NCI-H1417 treated with DMSO at 0.1 percent for 48 hours (cell line): ENCODE results near the gene FUBP1.
A peak's percentile ranks its signal among the peaks of the same experiment; 100 is the strongest.
"Not testable (repeated sequence)": the region's sequence is repeated elsewhere in the genome, so short reads cannot be mapped to it uniquely, and the experiment has no call there.

Experiments
- DNase-seq: peaks from one replicate; lab custom pipeline; 2025; lab: John Stamatoyannopoulos, UW

Gene FUBP1

GRCh38 chr1:77948841-77949424, 29.9 kb downstream of the FUBP1 start:
- DNase-seq = no peak

- DNase-seq = no peak
Observed at GRCh38 chr1:77945345-77945744, 33.5 kb downstream of the FUBP1 start.

- DNase-seq = no peak
Observed at GRCh38 chr1:77942400-77943140, 36.3 kb downstream of the FUBP1 start.

GRCh38 chr1:77940921-77941570, 37.8 kb downstream of the FUBP1 start:
- DNase-seq = peak; percentile 9

GRCh38 chr1:77938651-77939050, 40.2 kb downstream of the FUBP1 start:
- DNase-seq = no peak

- DNase-seq = no peak
Observed at GRCh38 chr1:77929806-77930205, 49.1 kb downstream of the FUBP1 start.

GRCh38 chr1:77927414-77927813, 51.5 kb downstream of the FUBP1 start:
- no peak for DNase-seq

GRCh38 chr1:77926561-77927357, 52.1 kb downstream of the FUBP1 start:
- no peak for DNase-seq

- DNase-seq = no peak
Observed at GRCh38 chr1:77925956-77926355, 52.9 kb downstream of the FUBP1 start.

- no peak for DNase-seq
Observed at GRCh38 chr1:77925518-77925917, 53.4 kb downstream of the FUBP1 start.

GRCh38 chr1:77918918-77919317, 60.0 kb downstream of the FUBP1 start:
- not testable (repeated sequence) for DNase-seq

GRCh38 chr1:77910116-77910515, 68.8 kb downstream of the FUBP1 start:
- DNase-seq = no peak

GRCh38 chr1:77906624-77907023, 72.2 kb downstream of the FUBP1 start:
- DNase-seq = no peak

- DNase-seq = no peak
Observed at GRCh38 chr1:77906019-77906545, 72.8 kb downstream of the FUBP1 start.

GRCh38 chr1:77905603-77906002, 73.3 kb downstream of the FUBP1 start:
- no peak for DNase-seq

GRCh38 chr1:77900687-77901293, 78.1 kb downstream of the FUBP1 start:
- peak; percentile 2 for DNase-seq

GRCh38 chr1:77899647-77900320, 79.1 kb downstream of the FUBP1 start:
- DNase-seq = no peak
